H9 (cell line): Measurements from ENCODE around the gene CHSY3. TPM values are rescaled to one million over a fixed set of nuclear protein-coding genes. Genes with fewer than 3 reads are reported as not detected.

Experiments
- DNase-seq: peaks from one replicate; pipeline ENCODE4 v3.0.0-alpha.2; 2017
- H2AFZ ChIP-seq: one replicate; pipeline ENCODE4 v1.6.1; 2013; ENCODE audit warnings: mild to moderate bottlenecking, low read length, control low read depth, moderate library complexity
- H2AK5ac ChIP-seq: 2 replicates; pipeline ENCODE4 v1.6.1; 2013; ENCODE audit warnings: low read length, control low read depth, mixed read lengths; ENCODE audit not compliant: insufficient read length
- H2BK120ac ChIP-seq: one replicate; pipeline ENCODE4 v1.6.1; 2013; ENCODE audit warnings: low read depth, mild to moderate bottlenecking, low read length, control low read depth, inconsistent platforms; ENCODE audit not compliant: poor library complexity, severe bottlenecking
- H2BK12ac ChIP-seq: 2 replicates; pipeline ENCODE4 v1.6.1; 2013; ENCODE audit warnings: low read length, control low read depth, mixed read lengths, low read depth; ENCODE audit not compliant: insufficient read length
- H2BK15ac ChIP-seq: 2 replicates; pipeline ENCODE4 v1.6.1; 2013; ENCODE audit warnings: low read depth, low read length, control low read depth
- H2BK20ac ChIP-seq: one replicate; pipeline ENCODE4 v1.6.1; 2013; ENCODE audit warnings: low read depth, mild to moderate bottlenecking, low read length, control low read depth, inconsistent platforms; ENCODE audit not compliant: poor library complexity, severe bottlenecking
- H2BK5ac ChIP-seq: 2 replicates; pipeline ENCODE4 v1.6.1; 2013; ENCODE audit warnings: low read length, control low read depth, mixed read lengths; ENCODE audit not compliant: insufficient read length
- H3K14ac ChIP-seq: 2 replicates; pipeline ENCODE4 v1.6.1; 2013; ENCODE audit warnings: low read length, control low read depth; ENCODE audit not compliant: insufficient read depth
- H3K18ac ChIP-seq: 2 replicates; pipeline ENCODE4 v1.6.1; 2013; ENCODE audit warnings: low read depth, mild to moderate bottlenecking, mixed read lengths, low read length, control low read depth; ENCODE audit not compliant: insufficient read length
- H3K23ac ChIP-seq: 2 replicates; pipeline ENCODE4 v1.6.1; 2013; ENCODE audit warnings: low read length, control low read depth, mixed read lengths, low read depth; ENCODE audit not compliant: insufficient read length
- H3K23me2 ChIP-seq: 2 replicates; pipeline ENCODE4 v1.6.1; 2013; ENCODE audit warnings: low read depth, mild to moderate bottlenecking, mixed read lengths, low read length, control low read depth; ENCODE audit not compliant: insufficient read length, poor library complexity, severe bottlenecking
- H3K27ac ChIP-seq: 2 replicates; pipeline ENCODE4 v1.5.1; 2013; ENCODE audit warnings: low read length, control low read depth, mixed read lengths, low read depth; ENCODE audit not compliant: insufficient read length
- H3K27me3 ChIP-seq: 2 replicates; pipeline ENCODE4 v1.6.1; 2013; ENCODE audit warnings: low read length, control low read depth, inconsistent platforms; ENCODE audit not compliant: insufficient read depth
- H3K4ac ChIP-seq: 2 replicates; pipeline ENCODE4 v1.6.1; 2013; ENCODE audit warnings: low read depth, mild to moderate bottlenecking, control low read depth, inconsistent platforms, low read length, moderate library complexity
- H3K4me1 ChIP-seq: 2 replicates; pipeline ENCODE4 v1.6.1; 2013; ENCODE audit warnings: low read length, control low read depth, inconsistent platforms; ENCODE audit not compliant: insufficient read depth
- H3K4me2 ChIP-seq: 2 replicates; pipeline ENCODE4 v1.6.1; 2013; ENCODE audit warnings: low read length, control low read depth, mixed read lengths; ENCODE audit not compliant: insufficient read length, insufficient read depth
- H3K56ac ChIP-seq: 2 replicates; pipeline ENCODE4 v1.6.1; 2013; ENCODE audit warnings: low read depth, mild to moderate bottlenecking, mixed read lengths, low read length, control low read depth; ENCODE audit not compliant: insufficient read length
- H3K79me1 ChIP-seq: 2 replicates; pipeline ENCODE4 v1.6.1; 2013; ENCODE audit warnings: low read depth, mild to moderate bottlenecking, moderate library complexity, low read length, control low read depth, inconsistent platforms; ENCODE audit not compliant: insufficient read depth, poor library complexity, severe bottlenecking
- H3K79me2 ChIP-seq: 2 replicates; pipeline ENCODE4 v1.6.1; 2013; ENCODE audit warnings: low read length, control low read depth, inconsistent platforms; ENCODE audit not compliant: insufficient read depth
- H3K9ac ChIP-seq: 2 replicates; pipeline ENCODE4 v1.6.1; 2013; ENCODE audit warnings: low read length, control low read depth, mixed read lengths; ENCODE audit not compliant: insufficient read length; ENCODE audit errors: extremely low read depth
- H3K9me3 ChIP-seq: one replicate; pipeline ENCODE4 v1.6.1; 2013; ENCODE audit warnings: low read depth, low read length, inconsistent platforms; ENCODE audit not compliant: control insufficient read depth
- H3T11ph ChIP-seq: one replicate; pipeline ENCODE4 v1.6.1; 2013; ENCODE audit warnings: mild to moderate bottlenecking, low read length, control low read depth, inconsistent platforms
- H4K20me1 ChIP-seq: one replicate; pipeline ENCODE4 v1.6.1; 2013; ENCODE audit not compliant: control insufficient read depth, insufficient read length, insufficient read depth
- H4K5ac ChIP-seq: 2 replicates; pipeline ENCODE4 v1.6.1; 2013; ENCODE audit warnings: low read depth, mild to moderate bottlenecking, mixed read lengths, low read length, control low read depth; ENCODE audit not compliant: insufficient read length
- H4K8ac ChIP-seq: replicated peaks from 2 replicates; pipeline ENCODE4 v1.6.1; 2013; ENCODE audit warnings: low read length, control low read depth, mixed read lengths, low read depth; ENCODE audit not compliant: insufficient read length
- H4K91ac ChIP-seq: 2 replicates; pipeline ENCODE4 v1.6.1; 2013; ENCODE audit warnings: low read depth, mild to moderate bottlenecking, moderate library complexity, mixed read lengths, low read length, control low read depth; ENCODE audit not compliant: insufficient read length
- H3K27ac Mint-ChIP-seq, 3 experiments: 2 replicates in 2 of 3; 3 replicates in 1 of 3; pipeline ENCODE4 v1.8.0; 2020 to 2021; ENCODE audit warnings: mixed read lengths in 3 of 3, mild to moderate bottlenecking in 1 of 3, moderate library complexity in 1 of 3
- H3K27me3 Mint-ChIP-seq: 2 replicates; pipeline ENCODE4 v1.8.0; 2021; ENCODE audit warnings: low read depth, mild to moderate bottlenecking, moderate library complexity, mixed read lengths
- H3K36me3 Mint-ChIP-seq, 3 experiments: 2 replicates in 2 of 3; 3 replicates in 1 of 3; pipeline ENCODE4 v1.8.0; 2020 to 2021; ENCODE audit warnings: low read depth in 3 of 3, mixed read lengths in 3 of 3; ENCODE audit not compliant: insufficient read depth in 1 of 3
- H3K4me1 Mint-ChIP-seq, 2 experiments: 2 replicates each; pipeline ENCODE4 v1.8.0; 2020; ENCODE audit warnings: mixed read lengths in 2 of 2
- H3K4me3 Mint-ChIP-seq, 2 experiments: 2 replicates in 1 of 2; 3 replicates in 1 of 2; pipeline ENCODE4 v1.8.0; 2020 to 2021; ENCODE audit warnings: mild to moderate bottlenecking in 2 of 2, mixed read lengths in 2 of 2, moderate library complexity in 1 of 2
- H3K9me3 Mint-ChIP-seq, 2 experiments: 2 replicates in 1 of 2; 3 replicates in 1 of 2; pipeline ENCODE4 v1.8.0; 2020; ENCODE audit warnings: mild to moderate bottlenecking in 2 of 2, mixed read lengths in 2 of 2, moderate library complexity in 1 of 2
- CTCF ChIP-seq: fragments of 200-600 bp; sonication (generic); conservative IDR thresholded peaks from 3 replicates; pipeline ENCODE4 v1.8.0; 2021; ENCODE audit warnings: antibody characterized with exemption, mild to moderate bottlenecking
- total RNA-seq: library from RNA; stranded (reverse); gene quantifications from 2 replicates; pipeline ENCODE4 v1.2.1, GENCODE V29; 2021

Gene CHSY3
- total RNA-seq, 1 experiment from 2014 or later = 0.37 TPM

- Histone ChIP-seq H2BK20ac (no peak overlapping the region), H3K23me2 (no peaks in the 10 kb centered on the region), H2BK12ac (no peak overlapping the region), H3K4me1 (no peaks in the 10 kb centered on the region), H3K4ac (no peak overlapping the region), H2AFZ (no peak overlapping the region), H4K5ac (no peak overlapping the region), H3K9ac (no peak overlapping the region), H3K14ac (no peak overlapping the region), H3K79me1 (no peaks in the 10 kb centered on the region), H2BK120ac (no peak overlapping the region), H3K23ac (no peak overlapping the region), H2BK5ac (no peak overlapping the region), H3K27ac (no peak overlapping the region), H3K18ac (no peak overlapping the region), H3K4me2 (no peak overlapping the region), H2BK15ac (no peak overlapping the region), H4K91ac (no peak overlapping the region), H3K27me3 (no peaks in the 10 kb centered on the region), H3K9me3 (no peaks in the 10 kb centered on the region), H3K56ac (no peak overlapping the region), H3T11ph (no peak overlapping the region), H4K20me1 (no peaks in the 10 kb centered on the region), H3K79me2 (no peaks in the 10 kb centered on the region), H2AK5ac (no peak overlapping the region), H4K8ac (no peak overlapping the region)
- no peak for DNase-seq
- H3K4me1 Mint-ChIP-seq = 0 out of 4 replicates have a peak, but pooled peaks cover 0 to 4% of the 10 kb centered on the region in 2 experiments
- no peaks in the 10 kb centered on the region for H3K27me3 Mint-ChIP-seq
- H3K4me3 Mint-ChIP-seq = no peak overlapping the region
- H3K9me3 Mint-ChIP-seq = no peaks in the 10 kb centered on the region
- no peaks in the 10 kb centered on the region for H3K36me3 Mint-ChIP-seq
- H3K27ac Mint-ChIP-seq = no peak overlapping the region
- no peak for TF ChIP-seq CTCF
These were observed 92.6 kb downstream of the CHSY3 start for GRCh38 chr5:129996896-129997295.
